HG02840 (cell line): ENCODE measurements around the gene GABRR3.
A peak's percentile ranks its signal among the peaks of the same experiment; 100 is the strongest.

Experiments
- ATAC-seq: cut with Tn5 transposase; IDR thresholded peaks from one replicate; pipeline ENCODE4 v1.9.1; 2021; ENCODE audit warnings: mild to moderate bottlenecking, moderate library complexity, moderate number of reproducible peaks; ENCODE audit not compliant: unreplicated experiment, low FRiP score

Gene GABRR3

GRCh38 chr3:98035208-98035607 lies at the start of gene GABRR3:
Gene GABRR3 (minus strand): TSS chr3:98035315. CDS start chr3:98034987, 328 bp downstream.
- ATAC-seq = no peak

GRCh38 chr3:98073486-98073885 lies 38.4 kb upstream of the GABRR3 start:
- no peak for ATAC-seq

- no peak for ATAC-seq
Measured at GRCh38 chr3:98070840-98071239, 35.7 kb upstream of the GABRR3 start.

GRCh38 chr3:98068824-98069223 lies 33.7 kb upstream of the GABRR3 start:
- ATAC-seq = no peak

- no peak for ATAC-seq
Measured at GRCh38 chr3:98058244-98058960, 23.3 kb upstream of the GABRR3 start.

- no peak for ATAC-seq
Measured at GRCh38 chr3:98057631-98058030, 22.5 kb upstream of the GABRR3 start.

GRCh38 chr3:98056035-98056434 lies 20.9 kb upstream of the GABRR3 start:
- ATAC-seq = no peak

GRCh38 chr3:98049271-98049670 lies 14.2 kb upstream of the GABRR3 start:
- no peak for ATAC-seq

- ATAC-seq = no peak
Measured at GRCh38 chr3:98048586-98048985, 13.5 kb upstream of the GABRR3 start.

- no peak for ATAC-seq
Measured at GRCh38 chr3:98041350-98041749, 6.2 kb upstream of the GABRR3 start.

- peak; percentile 97 for ATAC-seq
Measured at GRCh38 chr3:98039322-98040024, 4.4 kb upstream of the GABRR3 start.

- peak; percentile 7 for ATAC-seq
Measured at GRCh38 chr3:98038876-98039275, 3.8 kb upstream of the GABRR3 start.

- no peak for ATAC-seq
Measured at GRCh38 chr3:98038286-98038685, 3.2 kb upstream of the GABRR3 start.

- ATAC-seq = no peak
Measured at GRCh38 chr3:98034486-98034885, 629 bp downstream of the GABRR3 start.

GRCh38 chr3:98034036-98034435 lies 1.1 kb downstream of the GABRR3 start:
- ATAC-seq = no peak

- ATAC-seq = no peak
Measured at GRCh38 chr3:98032904-98033303, 2.2 kb downstream of the GABRR3 start.

GRCh38 chr3:98032265-98032664 lies 2.9 kb downstream of the GABRR3 start:
- ATAC-seq = no peak

- no peak for ATAC-seq
Measured at GRCh38 chr3:98029083-98029482, 6.0 kb downstream of the GABRR3 start.

- ATAC-seq = no peak
Measured at GRCh38 chr3:98027085-98027446, 8.0 kb downstream of the GABRR3 start.

GRCh38 chr3:98026425-98027084 lies 8.6 kb downstream of the GABRR3 start:
- no peak for ATAC-seq

GRCh38 chr3:98025392-98025945 lies 9.6 kb downstream of the GABRR3 start:
- ATAC-seq = no peak
